ENCODE measurements around the gene BNIP3. TPM values are rescaled to one million over a fixed set of nuclear protein-coding genes. Genes with fewer than 3 reads are reported as not detected.

The BNIP3 gene
- total and polyA plus RNA-seq, 2 of the 8 experiments (the other 6 are each of a cell fraction or from before 2014, with no cell fraction given) = 25.8 to 58.9 TPM

DNA sequence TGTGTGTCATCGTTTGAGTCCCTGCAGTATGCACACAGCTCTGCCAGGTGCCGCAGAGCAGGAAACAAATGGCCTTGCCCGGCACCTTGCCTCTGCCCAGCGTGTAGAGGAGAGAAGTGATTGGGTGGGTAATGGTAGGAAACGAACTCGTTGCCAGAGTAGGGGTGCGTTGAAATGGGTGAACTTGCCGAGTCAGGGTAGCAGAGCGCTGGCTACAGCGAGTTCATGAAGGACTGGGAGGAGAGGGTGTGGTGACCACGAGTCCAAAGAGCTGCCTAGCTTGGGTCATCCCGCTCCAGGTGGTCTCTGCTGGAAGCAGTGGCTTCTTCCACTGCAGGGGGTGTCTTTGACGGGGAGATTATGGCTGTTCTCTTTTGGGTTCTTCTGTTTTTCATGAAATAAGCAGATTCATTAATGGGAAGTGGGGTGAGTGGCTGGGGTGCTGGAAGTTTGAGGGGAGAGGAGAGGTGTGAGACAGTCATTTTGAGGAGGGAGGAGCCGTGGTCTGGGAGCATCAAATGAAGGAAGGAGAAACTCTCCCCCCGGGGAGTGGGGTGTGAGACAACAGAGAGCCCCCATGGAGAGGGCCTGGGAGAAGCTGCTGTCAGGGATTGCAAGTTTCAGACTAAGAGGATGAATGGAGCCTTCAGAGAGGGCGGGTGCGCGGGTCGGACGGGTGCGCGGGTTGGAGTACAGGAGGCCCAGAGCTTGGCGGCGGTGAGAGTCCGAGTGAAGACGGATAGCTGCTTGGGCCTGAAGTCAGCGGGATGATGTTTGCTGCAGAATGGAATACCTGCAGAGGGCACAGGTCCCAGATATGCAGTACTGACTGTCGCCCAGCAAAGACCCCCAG lies 54.8 kb downstream of the BNIP3 start (continued):
- TF ChIP-seq SIX5 (IDR thresholded peaks at IDR 0.05; ENCODE audit: low read depth, low read length) = no peak
- TF ChIP-seq BACH1 (IDR thresholded peaks at IDR 0.05; ENCODE audit: low read length) = no peak
- TF ChIP-seq, protein P1, sequence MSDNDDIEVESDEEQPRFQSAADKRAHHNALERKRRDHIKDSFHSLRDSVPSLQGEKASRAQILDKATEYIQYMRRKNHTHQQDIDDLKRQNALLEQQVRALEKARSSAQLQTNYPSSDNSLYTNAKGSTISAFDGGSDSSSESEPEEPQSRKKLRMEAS (IDR thresholded peaks at IDR 0.05) = no peak
- no peak for TF ChIP-seq TCF12 (IDR thresholded peaks at IDR 0.05; ENCODE audit: low read depth, low read length)
- TF ChIP-seq SIN3A (conservative IDR thresholded peaks at IDR 0.05 in 1 of 2, IDR thresholded peaks at IDR 0.05 in 1 of 2; ENCODE audit: low read depth in 1 of 2, low read length in 2 of 2) = no peak
- TF ChIP-seq TAF1 (IDR thresholded peaks at IDR 0.05; ENCODE audit: low read depth, low read length) = no peak
- TF ChIP-seq BCL11A (IDR thresholded peaks at IDR 0.05; ENCODE audit: low read depth in 2 of 2, low read length in 2 of 2) = no peak
- TF ChIP-seq, protein P2, sequence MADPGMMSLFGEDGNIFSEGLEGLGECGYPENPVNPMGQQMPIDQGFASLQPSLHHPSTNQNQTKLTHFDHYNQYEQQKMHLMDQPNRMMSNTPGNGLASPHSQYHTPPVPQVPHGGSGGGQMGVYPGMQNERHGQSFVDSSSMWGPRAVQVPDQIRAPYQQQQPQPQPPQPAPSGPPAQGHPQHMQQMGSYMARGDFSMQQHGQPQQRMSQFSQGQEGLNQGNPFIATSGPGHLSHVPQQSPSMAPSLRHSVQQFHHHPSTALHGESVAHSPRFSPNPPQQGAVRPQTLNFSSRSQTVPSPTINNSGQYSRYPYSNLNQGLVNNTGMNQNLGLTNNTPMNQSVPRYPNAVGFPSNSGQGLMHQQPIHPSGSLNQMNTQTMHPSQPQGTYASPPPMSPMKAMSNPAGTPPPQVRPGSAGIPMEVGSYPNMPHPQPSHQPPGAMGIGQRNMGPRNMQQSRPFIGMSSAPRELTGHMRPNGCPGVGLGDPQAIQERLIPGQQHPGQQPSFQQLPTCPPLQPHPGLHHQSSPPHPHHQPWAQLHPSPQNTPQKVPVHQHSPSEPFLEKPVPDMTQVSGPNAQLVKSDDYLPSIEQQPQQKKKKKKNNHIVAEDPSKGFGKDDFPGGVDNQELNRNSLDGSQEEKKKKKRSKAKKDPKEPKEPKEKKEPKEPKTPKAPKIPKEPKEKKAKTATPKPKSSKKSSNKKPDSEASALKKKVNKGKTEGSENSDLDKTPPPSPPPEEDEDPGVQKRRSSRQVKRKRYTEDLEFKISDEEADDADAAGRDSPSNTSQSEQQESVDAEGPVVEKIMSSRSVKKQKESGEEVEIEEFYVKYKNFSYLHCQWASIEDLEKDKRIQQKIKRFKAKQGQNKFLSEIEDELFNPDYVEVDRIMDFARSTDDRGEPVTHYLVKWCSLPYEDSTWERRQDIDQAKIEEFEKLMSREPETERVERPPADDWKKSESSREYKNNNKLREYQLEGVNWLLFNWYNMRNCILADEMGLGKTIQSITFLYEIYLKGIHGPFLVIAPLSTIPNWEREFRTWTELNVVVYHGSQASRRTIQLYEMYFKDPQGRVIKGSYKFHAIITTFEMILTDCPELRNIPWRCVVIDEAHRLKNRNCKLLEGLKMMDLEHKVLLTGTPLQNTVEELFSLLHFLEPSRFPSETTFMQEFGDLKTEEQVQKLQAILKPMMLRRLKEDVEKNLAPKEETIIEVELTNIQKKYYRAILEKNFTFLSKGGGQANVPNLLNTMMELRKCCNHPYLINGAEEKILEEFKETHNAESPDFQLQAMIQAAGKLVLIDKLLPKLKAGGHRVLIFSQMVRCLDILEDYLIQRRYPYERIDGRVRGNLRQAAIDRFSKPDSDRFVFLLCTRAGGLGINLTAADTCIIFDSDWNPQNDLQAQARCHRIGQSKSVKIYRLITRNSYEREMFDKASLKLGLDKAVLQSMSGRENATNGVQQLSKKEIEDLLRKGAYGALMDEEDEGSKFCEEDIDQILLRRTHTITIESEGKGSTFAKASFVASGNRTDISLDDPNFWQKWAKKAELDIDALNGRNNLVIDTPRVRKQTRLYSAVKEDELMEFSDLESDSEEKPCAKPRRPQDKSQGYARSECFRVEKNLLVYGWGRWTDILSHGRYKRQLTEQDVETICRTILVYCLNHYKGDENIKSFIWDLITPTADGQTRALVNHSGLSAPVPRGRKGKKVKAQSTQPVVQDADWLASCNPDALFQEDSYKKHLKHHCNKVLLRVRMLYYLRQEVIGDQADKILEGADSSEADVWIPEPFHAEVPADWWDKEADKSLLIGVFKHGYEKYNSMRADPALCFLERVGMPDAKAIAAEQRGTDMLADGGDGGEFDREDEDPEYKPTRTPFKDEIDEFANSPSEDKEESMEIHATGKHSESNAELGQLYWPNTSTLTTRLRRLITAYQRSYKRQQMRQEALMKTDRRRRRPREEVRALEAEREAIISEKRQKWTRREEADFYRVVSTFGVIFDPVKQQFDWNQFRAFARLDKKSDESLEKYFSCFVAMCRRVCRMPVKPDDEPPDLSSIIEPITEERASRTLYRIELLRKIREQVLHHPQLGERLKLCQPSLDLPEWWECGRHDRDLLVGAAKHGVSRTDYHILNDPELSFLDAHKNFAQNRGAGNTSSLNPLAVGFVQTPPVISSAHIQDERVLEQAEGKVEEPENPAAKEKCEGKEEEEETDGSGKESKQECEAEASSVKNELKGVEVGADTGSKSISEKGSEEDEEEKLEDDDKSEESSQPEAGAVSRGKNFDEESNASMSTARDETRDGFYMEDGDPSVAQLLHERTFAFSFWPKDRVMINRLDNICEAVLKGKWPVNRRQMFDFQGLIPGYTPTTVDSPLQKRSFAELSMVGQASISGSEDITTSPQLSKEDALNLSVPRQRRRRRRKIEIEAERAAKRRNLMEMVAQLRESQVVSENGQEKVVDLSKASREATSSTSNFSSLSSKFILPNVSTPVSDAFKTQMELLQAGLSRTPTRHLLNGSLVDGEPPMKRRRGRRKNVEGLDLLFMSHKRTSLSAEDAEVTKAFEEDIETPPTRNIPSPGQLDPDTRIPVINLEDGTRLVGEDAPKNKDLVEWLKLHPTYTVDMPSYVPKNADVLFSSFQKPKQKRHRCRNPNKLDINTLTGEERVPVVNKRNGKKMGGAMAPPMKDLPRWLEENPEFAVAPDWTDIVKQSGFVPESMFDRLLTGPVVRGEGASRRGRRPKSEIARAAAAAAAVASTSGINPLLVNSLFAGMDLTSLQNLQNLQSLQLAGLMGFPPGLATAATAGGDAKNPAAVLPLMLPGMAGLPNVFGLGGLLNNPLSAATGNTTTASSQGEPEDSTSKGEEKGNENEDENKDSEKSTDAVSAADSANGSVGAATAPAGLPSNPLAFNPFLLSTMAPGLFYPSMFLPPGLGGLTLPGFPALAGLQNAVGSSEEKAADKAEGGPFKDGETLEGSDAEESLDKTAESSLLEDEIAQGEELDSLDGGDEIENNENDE (IDR thresholded peaks at IDR 0.05; ENCODE audit: insufficient replicate concordance, low read length) = no peak
- TF ChIP-seq TEAD4 (IDR thresholded peaks at IDR 0.05; ENCODE audit: low read depth, low read length) = no peak
- TF ChIP-seq JUND (IDR thresholded peaks at IDR 0.05; ENCODE audit: low read length) = no peak
